ENCODE results near the gene TLE7. TPM values are rescaled to one million over a fixed set of nuclear protein-coding genes. Genes with fewer than 3 reads are reported as not detected.

Gene TLE7
- total RNA-seq, 4 donors from 2014 or later, result not detected

GRCh38 chr16:71440669-71441347 lies 1.0 kb downstream of the TLE7 start:
- H3K36me3 ChIP-seq, result no peaks in the 10 kb centered on the region
- H3K27me3 ChIP-seq, result no peaks in the 10 kb centered on the region
- H3K4me1 ChIP-seq, result no peaks in the 10 kb centered on the region
- H3K4me3 ChIP-seq, result no peak overlapping the region
- DNase-seq, result no peak
- peaks cover 0 to 19% of the 10 kb centered on the region in 2 donors for H3K9me3 ChIP-seq
- H3K27ac ChIP-seq, result no peak overlapping the region
- intact Hi-C loops (cut with DNase I; ENCODE audit: low total_unique reads), result no loop called here
- TF ChIP-seq CTCF (IDR thresholded peaks at IDR 0.05) (no peak), POLR2A (IDR thresholded peaks at IDR 0.05) (no peak)

GRCh38 chr16:71439523-71439922 lies 2.3 kb downstream of the TLE7 start:
- H3K4me1 ChIP-seq, result no peaks in the 10 kb centered on the region
- no peak overlapping the region for H3K27ac ChIP-seq
- peaks cover 0 to 7% of the 10 kb centered on the region in 2 donors for H3K9me3 ChIP-seq
- H3K36me3 ChIP-seq, result no peaks in the 10 kb centered on the region
- no peak for TF ChIP-seq CTCF (IDR thresholded peaks at IDR 0.05)
- no peak for TF ChIP-seq POLR2A (IDR thresholded peaks at IDR 0.05)
- no peaks in the 10 kb centered on the region for H3K27me3 ChIP-seq
- no peak for DNase-seq
- no peak overlapping the region for H3K4me3 ChIP-seq
- intact Hi-C loops (cut with DNase I; ENCODE audit: low total_unique reads), result no loop called here

GRCh38 chr16:71436473-71436872 lies 5.4 kb downstream of the TLE7 start:
- Histone ChIP-seq H3K27ac (no peak overlapping the region), H3K4me1 (no peaks in the 10 kb centered on the region), H3K36me3 (no peaks in the 10 kb centered on the region), H3K4me3 (no peak overlapping the region), H3K27me3 (no peaks in the 10 kb centered on the region), H3K9me3 (no peaks in the 10 kb centered on the region)
- intact Hi-C loops (cut with DNase I; ENCODE audit: low total_unique reads), result no loop called here
- TF ChIP-seq CTCF (IDR thresholded peaks at IDR 0.05) (no peak), POLR2A (IDR thresholded peaks at IDR 0.05) (no peak)
- no peak for DNase-seq

- H3K27ac ChIP-seq, result no peak overlapping the region
- no peak for DNase-seq
- intact Hi-C loops (cut with DNase I; ENCODE audit: low total_unique reads), result no loop called here
- H3K4me1 ChIP-seq, result no peaks in the 10 kb centered on the region
- H3K9me3 ChIP-seq, result no peaks in the 10 kb centered on the region
- H3K36me3 ChIP-seq, result no peaks in the 10 kb centered on the region
- no peaks in the 10 kb centered on the region for H3K27me3 ChIP-seq
- TF ChIP-seq CTCF (IDR thresholded peaks at IDR 0.05), result no peak
- no peak for TF ChIP-seq POLR2A (IDR thresholded peaks at IDR 0.05)
- no peak overlapping the region for H3K4me3 ChIP-seq
Observed at GRCh38 chr16:71432906-71433305, 8.9 kb downstream of the TLE7 start.

- no peak overlapping the region for H3K27ac ChIP-seq
- no peak overlapping the region for H3K4me3 ChIP-seq
- no peaks in the 10 kb centered on the region for H3K27me3 ChIP-seq
- no peaks in the 10 kb centered on the region for H3K36me3 ChIP-seq
- H3K9me3 ChIP-seq, result no peaks in the 10 kb centered on the region
- DNase-seq, result no peak
- intact Hi-C loops (cut with DNase I; ENCODE audit: low total_unique reads), result no loop called here
- no peak for TF ChIP-seq POLR2A (IDR thresholded peaks at IDR 0.05)
- H3K4me1 ChIP-seq, result no peaks in the 10 kb centered on the region
Observed at GRCh38 chr16:71431991-71432390, 9.9 kb downstream of the TLE7 start.

- no peak for DNase-seq
- no peaks in the 10 kb centered on the region for H3K27me3 ChIP-seq
- H3K9me3 ChIP-seq, result no peaks in the 10 kb centered on the region
- H3K36me3 ChIP-seq, result no peaks in the 10 kb centered on the region
- H3K4me1 ChIP-seq, result no peaks in the 10 kb centered on the region
- H3K4me3 ChIP-seq, result no peak overlapping the region
- H3K27ac ChIP-seq, result no peak overlapping the region
- intact Hi-C loops (cut with DNase I; ENCODE audit: low total_unique reads), result no loop called here
- no peak for TF ChIP-seq CTCF (IDR thresholded peaks at IDR 0.05)
- TF ChIP-seq POLR2A (IDR thresholded peaks at IDR 0.05), result no peak
Observed at GRCh38 chr16:71431176-71431575, 10.7 kb downstream of the TLE7 start.

Data from uterus (tissue), 4 donors.